Left renal cortex interstitium (tissue), 4 donors: Measurements from ENCODE around the gene LCE3D. TPM values are rescaled to one million over a fixed set of nuclear protein-coding genes. Genes with fewer than 3 reads are reported as not detected.

ENCODE experiments used
- DNase-seq, 4 donors: peaks; one replicate each; pipeline ENCODE4 v3.0.0-alpha.2; 2013; ENCODE audit warnings: low read depth in 4 of 4, low spot score in 2 of 4, missing footprints in 1 of 4
- polyA plus RNA-seq, 4 donors: library from polyadenylated mRNA; unstranded; fragments of 120-200 nt; gene quantifications; one replicate each; pipeline ENCODE4 v1.2.1, GENCODE V29; 2013; ENCODE audit not compliant: insufficient read length in 4 of 4

The LCE3D gene
- polyA plus RNA-seq, 4 donors = not detected

DNA sequence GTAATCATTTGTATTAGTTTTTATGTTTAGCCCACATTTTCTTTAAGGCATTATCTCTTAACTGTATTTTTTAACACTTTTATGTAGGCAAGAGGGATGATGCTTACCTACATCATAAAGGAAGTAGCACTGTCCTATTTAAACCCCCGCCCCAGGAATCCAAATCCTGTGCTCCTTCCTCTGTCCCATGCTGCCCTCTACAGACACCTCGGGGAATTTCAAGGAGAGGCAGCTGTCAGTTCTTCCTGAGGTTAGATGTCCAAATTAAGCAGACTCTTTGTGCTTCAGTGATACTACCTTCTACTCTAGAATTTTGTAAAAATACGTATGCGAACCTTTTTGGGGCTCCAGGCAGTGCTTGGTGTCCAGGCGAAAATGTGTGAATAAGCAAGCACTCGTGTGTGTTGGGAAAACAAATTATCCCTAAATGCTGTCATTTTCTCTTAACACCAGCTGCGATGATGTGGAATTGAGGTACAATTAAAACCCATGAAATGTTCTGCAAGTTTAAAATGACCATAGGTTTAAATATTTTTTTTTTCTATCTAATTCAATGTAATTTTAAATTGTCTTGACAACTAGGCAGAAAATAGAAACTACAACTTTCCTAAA is 46.9 kb downstream of the LCE3D start:
- DNase-seq = peak in 1 of 4 donors; percentile 29

Other genes with a start within 250 kb of the LCE3D start
- gene FLG2, start 220.5 kb downstream of the LCE3D start, polyA plus RNA-seq = under 1 TPM; 0.04 to 0.35 (median 0.15) TPM
- gene CRNN, start 166.3 kb downstream of the LCE3D start, polyA plus RNA-seq = not detected
- gene LCE5A, start 69.7 kb downstream of the LCE3D start, polyA plus RNA-seq = under 1 TPM in 1 of 4 donors, not detected in 3; 0.16 TPM
- not detected for gene CRCT1, start 66.0 kb downstream of the LCE3D start, polyA plus RNA-seq
- gene LCE3E, start 13.7 kb downstream of the LCE3D start, polyA plus RNA-seq = not detected
- gene LCE3C, start 19.7 kb upstream of the LCE3D start, polyA plus RNA-seq = not detected
- gene LCE3B, start 33.3 kb upstream of the LCE3D start, polyA plus RNA-seq = not detected
- not detected for gene LCE3A, start 42.6 kb upstream of the LCE3D start, polyA plus RNA-seq
- gene LCE2D, start 82.9 kb upstream of the LCE3D start, polyA plus RNA-seq = not detected
- not detected for gene LCE2C, start 94.8 kb upstream of the LCE3D start, polyA plus RNA-seq
- not detected for gene LCE2B, start 105.6 kb upstream of the LCE3D start, polyA plus RNA-seq
- gene LCE2A, start 117.8 kb upstream of the LCE3D start, polyA plus RNA-seq = not detected
- not detected for gene LCE4A, start 127.6 kb upstream of the LCE3D start, polyA plus RNA-seq
- not detected for gene KPRP, start 177.5 kb upstream of the LCE3D start, polyA plus RNA-seq
- gene LCE1F, start 194.6 kb upstream of the LCE3D start, polyA plus RNA-seq = not detected
- not detected for gene LCE1E, start 205.7 kb upstream of the LCE3D start, polyA plus RNA-seq
- not detected for gene LCE1D, start 216.2 kb upstream of the LCE3D start, polyA plus RNA-seq
- not detected for gene LCE1C, start 226.1 kb upstream of the LCE3D start, polyA plus RNA-seq
- not detected for gene LCE1B, start 231.5 kb upstream of the LCE3D start, polyA plus RNA-seq
- gene LCE1A, start 247.0 kb upstream of the LCE3D start, polyA plus RNA-seq = not detected